Fibroblast of mammary gland (primary cell): ENCODE measurements around the gene AANAT.
"Not testable (repeated sequence)": the region's sequence is repeated elsewhere in the genome, so short reads cannot be mapped to it uniquely, and the experiment has no call there.

ENCODE experiments used
- DNase-seq: peaks from one replicate; pipeline ENCODE4 v3.0.0-alpha.2; 2010; ENCODE audit warnings: low read depth
- H3K4me3 ChIP-seq: 2 replicates; pipeline ENCODE4 v1.5.1; 2011; ENCODE audit warnings: low read depth, mild to moderate bottlenecking, low read length, moderate library complexity; ENCODE audit not compliant: control insufficient read depth
- CTCF ChIP-seq: conservative IDR thresholded peaks from 2 replicates; pipeline ENCODE4 v1.5.1; 2011; ENCODE audit warnings: low read depth, low read length, inconsistent platforms; ENCODE audit not compliant: control insufficient read depth, insufficient read depth

The AANAT gene

GRCh38 chr17:76504117-76504516 is 36.7 kb downstream of the AANAT start:
- TF ChIP-seq CTCF, result peak; percentile 14
- DNase-seq, result no peak
- no peak overlapping the region for H3K4me3 ChIP-seq

- TF ChIP-seq CTCF, result peak; percentile 78
- H3K4me3 ChIP-seq, result no peak overlapping the region
- DNase-seq, result peak; percentile 59
Observed at GRCh38 chr17:76506408-76507345, 39.3 kb downstream of the AANAT start.

- DNase-seq, H3K4me3 ChIP-seq: not testable (repeated sequence)
Observed at GRCh38 chr17:76508472-76509063, 41.2 kb downstream of the AANAT start.

GRCh38 chr17:76510831-76511244 is 43.4 kb downstream of the AANAT start:
- TF ChIP-seq CTCF, result no peak
- DNase-seq, result no peak
- H3K4me3 ChIP-seq, result no peak overlapping the region

GRCh38 chr17:76511668-76512365 is 44.4 kb downstream of the AANAT start:
- no peak overlapping the region for H3K4me3 ChIP-seq
- no peak for TF ChIP-seq CTCF
- no peak for DNase-seq

GRCh38 chr17:76512366-76513305 is 45.2 kb downstream of the AANAT start:
- no peak overlapping the region for H3K4me3 ChIP-seq
- no peak for TF ChIP-seq CTCF

More at GRCh38 chr17:76512366-76513305, 45.2 kb downstream of the AANAT start:
- no peak for DNase-seq
